ENCODE results near the gene FAR1. TPM values are rescaled to one million over a fixed set of nuclear protein-coding genes. Genes with fewer than 3 reads are reported as not detected.

The FAR1 gene
- total and polyA plus RNA-seq, 8 donors: 51.0 to 112 (median 99.7) TPM

DNA sequence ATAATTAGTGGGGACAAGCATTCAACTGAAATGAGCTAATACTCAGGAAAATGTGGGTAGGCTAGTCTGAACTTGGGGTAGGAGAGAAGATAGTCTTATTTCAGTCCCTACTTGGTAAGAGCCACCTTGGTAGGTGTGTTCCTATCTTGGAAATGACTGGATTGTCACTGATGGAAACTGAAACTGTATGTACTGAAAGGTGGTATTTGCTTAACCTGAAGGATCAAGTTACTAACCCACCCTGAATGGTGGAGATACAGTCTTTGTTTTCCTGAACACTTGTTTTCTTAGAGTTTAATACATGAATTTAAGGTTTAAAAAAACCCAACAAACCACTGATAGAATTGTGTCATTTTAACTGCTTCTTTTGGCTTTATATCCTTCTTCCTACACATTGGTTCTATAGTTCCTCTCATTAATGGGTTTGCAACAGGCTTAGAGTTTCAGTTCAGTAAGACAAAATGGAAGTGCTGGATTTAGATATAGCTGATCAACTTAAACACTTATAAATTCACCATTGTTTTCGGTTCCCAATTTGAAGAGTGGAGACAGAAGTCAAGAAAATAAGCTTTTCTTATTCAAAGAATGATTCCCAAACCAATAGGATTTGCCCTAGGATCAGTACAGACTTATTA lies 4.2 kb downstream of the FAR1 start:
- ATAC-seq (no peak), DNase-seq (no peak)
- Histone ChIP-seq H3K27ac (peak overlapping the region in 1 of 2 donors; percentile 84), H3K9me3 (no peaks in the 10 kb centered on the region), H3K36me3 (no peaks in the 10 kb centered on the region), H3K4me1 (peaks cover 18 to 82% of the 10 kb centered on the region in 2 donors), H3K4me3 (no peak overlapping the region), H3K27me3 (no peaks in the 10 kb centered on the region)
- intact Hi-C loops (cut with DNase I): no loop called here
- TF ChIP-seq, protein P1, sequence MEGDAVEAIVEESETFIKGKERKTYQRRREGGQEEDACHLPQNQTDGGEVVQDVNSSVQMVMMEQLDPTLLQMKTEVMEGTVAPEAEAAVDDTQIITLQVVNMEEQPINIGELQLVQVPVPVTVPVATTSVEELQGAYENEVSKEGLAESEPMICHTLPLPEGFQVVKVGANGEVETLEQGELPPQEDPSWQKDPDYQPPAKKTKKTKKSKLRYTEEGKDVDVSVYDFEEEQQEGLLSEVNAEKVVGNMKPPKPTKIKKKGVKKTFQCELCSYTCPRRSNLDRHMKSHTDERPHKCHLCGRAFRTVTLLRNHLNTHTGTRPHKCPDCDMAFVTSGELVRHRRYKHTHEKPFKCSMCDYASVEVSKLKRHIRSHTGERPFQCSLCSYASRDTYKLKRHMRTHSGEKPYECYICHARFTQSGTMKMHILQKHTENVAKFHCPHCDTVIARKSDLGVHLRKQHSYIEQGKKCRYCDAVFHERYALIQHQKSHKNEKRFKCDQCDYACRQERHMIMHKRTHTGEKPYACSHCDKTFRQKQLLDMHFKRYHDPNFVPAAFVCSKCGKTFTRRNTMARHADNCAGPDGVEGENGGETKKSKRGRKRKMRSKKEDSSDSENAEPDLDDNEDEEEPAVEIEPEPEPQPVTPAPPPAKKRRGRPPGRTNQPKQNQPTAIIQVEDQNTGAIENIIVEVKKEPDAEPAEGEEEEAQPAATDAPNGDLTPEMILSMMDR (IDR thresholded peaks at IDR 0.05): no peak

DNA sequence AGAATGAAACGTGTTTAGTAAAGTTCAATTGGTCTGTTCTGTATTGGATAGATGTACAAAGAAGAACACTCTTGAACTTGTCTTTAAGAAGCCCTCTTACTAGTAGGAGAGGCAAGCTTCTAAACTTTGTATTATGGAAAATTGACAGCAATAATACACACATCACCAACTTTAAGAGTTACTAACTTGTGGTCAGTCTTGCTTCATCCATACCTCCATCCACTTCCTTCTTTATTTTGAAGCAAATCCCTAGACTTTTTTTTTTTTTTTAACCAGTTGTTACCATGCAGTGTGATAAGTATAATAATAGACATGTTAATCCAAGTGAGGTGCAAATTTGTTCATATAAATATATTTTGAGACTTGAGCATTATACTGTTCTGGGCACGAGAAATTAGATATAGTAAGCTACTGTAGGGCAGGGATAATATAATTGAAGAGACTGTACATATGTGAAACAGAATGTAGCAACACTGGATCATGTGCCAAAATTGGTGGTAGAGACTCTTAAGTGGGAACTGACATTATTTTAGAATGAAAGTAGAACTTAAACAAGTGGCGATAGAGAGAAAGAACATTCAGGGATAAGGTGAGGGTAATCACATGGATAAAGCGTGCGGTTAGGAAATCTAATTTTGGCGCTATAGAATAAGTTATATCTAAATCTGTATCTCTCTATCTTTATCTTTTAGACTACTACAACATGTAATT lies 6.5 kb downstream of the FAR1 start:
- intact Hi-C loops (cut with DNase I): no loop called here
- H3K27ac ChIP-seq: peak overlapping the region in 1 of 2 donors; percentile 84
- peak; percentile 44 for ATAC-seq

DNA sequence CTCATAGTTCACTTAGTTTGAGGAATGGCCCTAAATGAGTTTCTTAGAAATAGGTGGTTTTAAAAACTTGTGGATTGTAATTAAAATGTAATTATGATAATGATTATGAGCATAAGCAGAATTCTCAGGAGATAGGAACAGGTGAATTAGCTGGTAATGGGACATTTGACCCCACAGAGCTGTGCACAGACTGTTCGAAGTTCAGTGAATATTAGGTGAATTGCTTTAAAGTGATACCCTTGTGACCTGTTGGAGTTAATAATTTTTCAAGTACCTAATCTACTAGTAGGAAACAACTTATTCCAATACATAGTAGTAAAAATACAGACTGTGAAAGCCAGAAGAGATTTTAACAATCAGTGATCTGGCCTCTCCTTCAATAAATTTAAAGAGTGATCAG lies 8.1 kb downstream of the FAR1 start:
- Histone ChIP-seq H3K36me3 (no peaks in the 10 kb centered on the region), H3K9me3 (no peaks in the 10 kb centered on the region), H3K4me3 (no peak overlapping the region), H3K27ac (peak overlapping the region in 1 of 2 donors; percentile 84), H3K27me3 (no peaks in the 10 kb centered on the region), H3K4me1 (peaks cover 6 to 91% of the 10 kb centered on the region in 2 donors)
- TF ChIP-seq, protein P1 (IDR thresholded peaks at IDR 0.05): no peak
- no peak for DNase-seq
- ATAC-seq: no peak
- intact Hi-C loops (cut with DNase I): no loop called here

More for the DNA sequence above, 6.5 kb downstream of the FAR1 start:
- no peak for DNase-seq
- peaks cover 12 to 89% of the 10 kb centered on the region in 2 donors for H3K4me1 ChIP-seq
- H3K36me3 ChIP-seq: no peaks in the 10 kb centered on the region
- TF ChIP-seq, protein P1 (IDR thresholded peaks at IDR 0.05): no peak
- no peaks in the 10 kb centered on the region for H3K9me3 ChIP-seq
- no peaks in the 10 kb centered on the region for H3K27me3 ChIP-seq
- H3K4me3 ChIP-seq: peak overlapping the region in 1 of 2 donors; percentile 29

DNA sequence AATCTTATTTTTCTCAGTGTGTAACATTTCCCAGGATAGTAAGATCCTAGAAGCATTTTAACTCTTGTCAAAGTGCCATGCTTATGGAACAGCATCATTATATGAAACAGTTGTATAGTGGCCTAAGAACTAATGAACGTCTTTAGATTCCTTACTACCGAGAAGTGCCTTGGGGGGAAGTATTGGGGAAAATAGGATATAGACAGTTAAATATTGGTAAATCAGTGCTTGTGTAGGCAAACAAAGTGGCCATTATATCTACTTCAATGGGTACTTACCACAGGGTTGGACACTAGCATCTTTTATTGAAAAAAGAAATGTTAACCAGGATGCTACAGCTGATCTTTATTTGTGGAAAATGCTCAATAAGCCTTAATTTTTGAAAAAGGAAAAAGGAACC lies 11.3 kb downstream of the FAR1 start:
- Histone ChIP-seq H3K27me3 (no peaks in the 10 kb centered on the region), H3K36me3 (no peaks in the 10 kb centered on the region), H3K4me3 (no peak overlapping the region), H3K9me3 (no peaks in the 10 kb centered on the region), H3K27ac (peak overlapping the region in 1 of 2 donors; percentile 75), H3K4me1 (peaks cover 13 to 87% of the 10 kb centered on the region in 2 donors)
- DNase-seq (no peak), ATAC-seq (no peak)
- intact Hi-C loops (cut with DNase I): no loop called here
- TF ChIP-seq, protein P1 (IDR thresholded peaks at IDR 0.05): no peak

DNA sequence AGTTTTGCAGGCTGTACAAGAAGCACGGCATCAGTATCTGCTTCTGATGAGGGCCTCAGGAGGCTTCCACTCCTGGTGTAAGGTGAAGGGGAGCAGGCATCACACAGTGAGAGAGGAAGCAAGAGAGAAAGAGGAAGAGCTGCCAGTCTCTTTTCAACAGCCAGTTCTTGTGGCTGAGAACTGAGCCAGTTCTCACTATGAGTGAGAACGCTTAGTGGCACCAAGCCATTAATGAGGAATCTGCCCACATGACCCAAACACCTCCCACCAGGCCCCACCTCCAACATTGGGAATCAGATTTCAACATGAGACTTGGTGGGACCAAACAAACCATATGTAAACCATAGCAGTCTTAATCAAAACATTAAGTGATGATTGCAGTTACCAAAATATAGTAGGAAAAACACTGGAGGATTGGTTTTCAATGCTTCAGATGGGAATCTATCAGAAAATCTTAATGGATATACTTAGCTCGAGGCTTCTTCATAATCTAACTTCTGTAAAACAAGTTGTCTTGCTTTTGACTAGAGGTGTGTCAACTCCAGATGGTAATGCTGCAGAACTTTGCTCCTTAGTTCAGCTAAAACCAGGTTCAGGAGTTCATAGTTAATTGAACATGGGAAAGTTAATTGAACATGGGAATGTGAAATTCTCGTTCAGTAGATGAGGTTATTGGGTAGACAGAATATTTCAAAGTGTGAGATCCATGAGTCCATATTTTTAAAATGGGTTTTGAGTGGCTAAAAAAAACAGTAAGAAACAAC lies 12.2 kb downstream of the FAR1 start:
- Histone ChIP-seq H3K9me3 (no peaks in the 10 kb centered on the region), H3K27ac (peak overlapping the region in 1 of 2 donors; percentile 75), H3K27me3 (no peaks in the 10 kb centered on the region), H3K36me3 (no peaks in the 10 kb centered on the region), H3K4me1 (peaks cover 12 to 84% of the 10 kb centered on the region in 2 donors), H3K4me3 (no peak overlapping the region)
- ATAC-seq (peak; percentile 62), DNase-seq (peak in 1 of 4 donors; percentile 35)
- intact Hi-C loops (cut with DNase I): no loop called here
- TF ChIP-seq, protein P1 (IDR thresholded peaks at IDR 0.05): no peak

Measured in left lung (tissue), 10 donors.